HTR-8/SVneo (cell line): Measurements from ENCODE around the gene TAT.
"Not testable (repeated sequence)": the region's sequence is repeated elsewhere in the genome, so short reads cannot be mapped to it uniquely, and the experiment has no call there.

Experiments used
- DNase-seq: peaks from one replicate; pipeline ENCODE4 v3.0.0; 2011; ENCODE audit warnings: low spot score, mixed read lengths; ENCODE audit not compliant: insufficient read length
- FAIRE-seq: peaks from 2 replicates; lab custom pipeline; 2011; peaks lifted over from hg19 to GRCh38; lab: Jason Lieb, UNC

Gene TAT

GRCh38 chr16:71576971-71577370 lies at the start of gene TAT:
Gene TAT, minus strand, starts transcription at chr16:71577092. Its CDS starts 677 bp downstream, at chr16:71576415.
- FAIRE-seq, result no peak

GRCh38 chr16:71626018-71626857 lies 49.3 kb upstream of the TAT start, which contains the start of gene MARVELD3:
Gene MARVELD3, plus strand, starts transcription at chr16:71626184. Its CDS starts 46 bp downstream, at chr16:71626230.
- DNase-seq (peak; percentile 36), FAIRE-seq (no peak)

More at GRCh38 chr16:71576971-71577370, at the start of gene TAT:
- DNase-seq, result no peak

GRCh38 chr16:71625113-71625850 lies 48.4 kb upstream of the TAT start:
- peak; percentile 74 for FAIRE-seq
- DNase-seq, result no peak

GRCh38 chr16:71623597-71623996 lies 46.7 kb upstream of the TAT start:
- FAIRE-seq, result peak; percentile 38
- no peak for DNase-seq

- no peak for DNase-seq
- no peak for FAIRE-seq
These were observed 45.2 kb upstream of the TAT start for GRCh38 chr16:71622088-71622487.

- DNase-seq (no peak), FAIRE-seq (no peak)
These were observed 41.5 kb upstream of the TAT start for GRCh38 chr16:71618429-71618828.

- FAIRE-seq, DNase-seq: not testable (repeated sequence)
These were observed 38.1 kb upstream of the TAT start for GRCh38 chr16:71614956-71615355.

- DNase-seq, result peak; percentile 86
- no peak for FAIRE-seq
These were observed 34.3 kb upstream of the TAT start for GRCh38 chr16:71610936-71611871.

GRCh38 chr16:71610447-71610846 lies 33.6 kb upstream of the TAT start:
- DNase-seq (no peak), FAIRE-seq (no peak)

- no peak for DNase-seq
- FAIRE-seq, result no peak
These were observed 32.2 kb upstream of the TAT start for GRCh38 chr16:71609066-71609465.

- FAIRE-seq, result no peak
These were observed 23.9 kb upstream of the TAT start for GRCh38 chr16:71600822-71601221.

GRCh38 chr16:71598426-71598825 lies 21.5 kb upstream of the TAT start:
- FAIRE-seq, result peak; percentile 48
- DNase-seq, result not testable (repeated sequence)

More at GRCh38 chr16:71600822-71601221, 23.9 kb upstream of the TAT start:
- no peak for DNase-seq

GRCh38 chr16:71595340-71595826 lies 18.5 kb upstream of the TAT start:
- not testable (repeated sequence) for DNase-seq, FAIRE-seq

GRCh38 chr16:71594000-71594646 lies 17.2 kb upstream of the TAT start:
- FAIRE-seq, result peak; percentile 59
- DNase-seq, result no peak

- no peak for DNase-seq
- FAIRE-seq, result peak; percentile 44
These were observed 16.4 kb upstream of the TAT start for GRCh38 chr16:71593048-71593999.

GRCh38 chr16:71591917-71592316 lies 15.0 kb upstream of the TAT start:
- DNase-seq (no peak), FAIRE-seq (no peak)

GRCh38 chr16:71590584-71590983 lies 13.7 kb upstream of the TAT start:
- FAIRE-seq (no peak), DNase-seq (no peak)

GRCh38 chr16:71590071-71590470 lies 13.2 kb upstream of the TAT start:
- FAIRE-seq, DNase-seq: not testable (repeated sequence)
